GM18858 (cell line): ENCODE measurements around the gene ADGRF3.
"Not testable (repeated sequence)": the region's sequence is repeated elsewhere in the genome, so short reads cannot be mapped to it uniquely, and the experiment has no call there.

ENCODE experiments used
- ATAC-seq: cut with Tn5 transposase; IDR thresholded peaks from one replicate; pipeline ENCODE4 v1.9.1; 2021; ENCODE audit not compliant: unreplicated experiment

The ADGRF3 gene

DNA sequence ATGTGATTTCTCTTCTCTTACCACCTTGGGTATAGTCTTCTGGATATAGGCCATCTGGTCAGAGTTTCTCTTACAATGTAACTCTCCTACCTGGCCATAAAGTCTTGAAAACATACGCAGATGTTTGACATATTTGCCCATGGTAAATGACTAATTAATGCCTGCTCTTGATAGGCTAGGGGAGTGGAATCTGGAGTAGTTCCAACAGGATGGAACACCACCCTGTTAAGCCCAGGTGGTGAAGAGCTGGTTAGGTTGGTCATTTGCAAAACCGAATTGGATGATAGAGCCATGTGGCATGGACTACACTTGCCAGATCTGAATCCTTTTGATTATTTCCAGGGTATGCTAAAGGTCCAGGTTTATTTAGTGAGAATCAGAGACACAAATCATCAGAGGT, 65.4 kb downstream of the ADGRF3 start:
- no peak for ATAC-seq

DNA sequence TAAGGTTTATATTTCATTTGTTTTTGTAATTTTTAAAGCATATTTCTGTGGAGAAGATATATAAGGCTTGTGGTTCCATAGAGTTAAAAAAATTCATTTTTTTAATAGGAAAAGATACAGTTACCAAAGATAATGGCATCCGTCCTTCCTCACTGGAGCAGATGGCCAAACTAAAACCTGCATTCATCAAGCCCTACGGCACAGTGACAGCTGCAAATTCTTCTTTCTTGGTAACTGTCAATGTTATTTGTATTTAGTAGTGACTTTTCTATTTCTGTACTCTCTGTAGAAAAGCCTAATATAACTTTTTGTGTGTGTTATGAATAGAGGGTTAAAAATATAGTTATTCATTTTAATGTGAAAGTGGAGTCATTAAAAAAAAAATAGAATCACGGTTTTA, 66.7 kb downstream of the ADGRF3 start:
- no peak for ATAC-seq

DNA sequence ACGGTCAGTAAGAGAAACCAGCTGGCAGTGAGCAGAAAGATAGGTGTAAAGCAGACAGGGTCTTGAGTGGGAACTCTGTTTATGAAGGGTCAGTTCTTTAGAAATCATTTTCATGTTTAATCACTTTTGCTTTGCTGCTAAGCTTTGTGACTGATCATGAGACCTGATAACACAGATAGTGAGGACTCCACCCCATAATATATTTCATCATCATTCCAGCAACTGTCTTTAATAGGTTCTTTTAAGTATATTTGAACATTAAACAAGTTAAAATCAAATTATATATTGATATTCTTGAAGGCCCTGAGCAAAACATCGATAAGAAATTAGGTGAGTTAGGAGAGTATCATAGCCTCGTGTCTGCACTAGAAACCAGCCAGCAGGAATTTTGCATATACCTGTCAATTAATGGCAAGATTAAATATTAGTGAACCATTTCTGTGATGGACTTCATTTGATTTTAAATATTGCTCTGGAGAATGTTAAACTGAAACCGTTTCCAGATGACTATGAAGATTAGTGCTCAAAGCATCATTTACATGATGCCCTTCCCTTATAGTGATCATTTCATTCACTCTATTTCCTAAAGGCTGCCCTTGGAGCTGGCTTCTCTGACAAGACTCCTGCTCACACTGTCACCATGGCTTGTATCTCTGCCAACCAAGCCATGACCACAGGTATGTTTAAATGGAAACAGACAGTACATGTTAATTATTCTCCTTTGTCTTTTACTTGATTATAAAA, 69.9 kb downstream of the ADGRF3 start:
- no peak for ATAC-seq

DNA sequence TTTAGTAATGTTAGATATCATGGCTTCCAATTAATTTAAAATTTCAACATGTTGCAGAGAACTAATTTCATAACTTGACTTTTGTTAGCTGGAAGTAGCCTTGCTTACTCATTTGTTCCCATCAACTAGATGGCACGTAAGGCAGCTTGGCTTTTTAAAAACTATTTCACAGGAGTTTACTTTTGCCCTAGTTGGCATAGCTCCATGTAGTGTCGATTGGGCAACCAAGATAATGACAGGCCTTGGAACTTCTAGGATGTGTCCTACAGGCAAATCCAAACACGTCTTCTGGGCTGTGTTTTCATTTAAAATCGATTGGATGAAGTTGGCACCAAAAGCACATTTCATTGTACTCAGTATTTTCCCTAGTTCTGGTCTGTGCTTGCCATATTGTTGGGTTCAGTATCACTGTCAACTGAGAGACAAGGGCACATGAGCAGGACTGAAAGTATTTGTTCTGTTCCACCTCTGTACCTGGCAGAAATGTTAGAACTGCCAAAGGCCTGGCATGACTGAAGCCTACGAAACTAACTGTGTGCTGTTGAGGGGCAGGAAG, 72.5 kb downstream of the ADGRF3 start:
- no peak for ATAC-seq

DNA sequence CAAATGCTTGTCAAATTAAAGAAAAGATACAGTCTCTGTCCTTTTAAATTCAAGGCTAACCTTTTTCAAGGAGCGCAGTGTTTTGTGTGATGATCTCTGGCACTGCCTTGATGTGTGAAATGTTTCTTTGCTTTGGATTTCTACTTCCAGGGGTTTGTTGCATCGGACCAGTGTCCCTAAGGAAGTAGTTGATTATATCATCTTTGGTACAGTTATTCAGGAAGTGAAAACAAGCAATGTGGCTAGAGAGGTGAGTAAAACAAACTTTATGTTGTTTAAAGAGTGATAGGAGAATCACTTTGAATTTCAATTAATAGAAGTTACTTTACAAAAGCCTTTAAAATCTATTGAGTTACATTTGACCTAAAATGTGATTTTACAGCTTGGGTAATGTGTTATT, 73.1 kb downstream of the ADGRF3 start:
- no peak for ATAC-seq

DNA sequence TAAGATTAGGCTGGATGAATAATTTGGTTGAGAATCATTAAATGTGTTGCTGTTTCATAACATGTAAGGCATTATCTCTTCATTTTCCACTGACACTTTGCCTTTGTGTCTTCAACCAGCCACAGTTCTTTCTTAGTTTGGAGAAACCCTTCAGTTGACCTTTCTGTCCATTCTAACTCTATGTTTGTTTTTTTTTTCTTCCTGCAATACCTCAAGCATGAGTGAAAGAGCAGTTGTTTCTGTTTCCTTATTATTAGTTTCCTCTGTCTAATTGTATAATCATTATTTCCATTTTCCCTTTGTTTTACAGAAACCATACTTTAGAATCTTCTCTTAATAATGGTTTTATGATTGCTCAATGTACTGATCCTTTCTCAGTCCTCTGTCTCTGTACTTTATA, 76.2 kb downstream of the ADGRF3 start:
- no peak for ATAC-seq

DNA sequence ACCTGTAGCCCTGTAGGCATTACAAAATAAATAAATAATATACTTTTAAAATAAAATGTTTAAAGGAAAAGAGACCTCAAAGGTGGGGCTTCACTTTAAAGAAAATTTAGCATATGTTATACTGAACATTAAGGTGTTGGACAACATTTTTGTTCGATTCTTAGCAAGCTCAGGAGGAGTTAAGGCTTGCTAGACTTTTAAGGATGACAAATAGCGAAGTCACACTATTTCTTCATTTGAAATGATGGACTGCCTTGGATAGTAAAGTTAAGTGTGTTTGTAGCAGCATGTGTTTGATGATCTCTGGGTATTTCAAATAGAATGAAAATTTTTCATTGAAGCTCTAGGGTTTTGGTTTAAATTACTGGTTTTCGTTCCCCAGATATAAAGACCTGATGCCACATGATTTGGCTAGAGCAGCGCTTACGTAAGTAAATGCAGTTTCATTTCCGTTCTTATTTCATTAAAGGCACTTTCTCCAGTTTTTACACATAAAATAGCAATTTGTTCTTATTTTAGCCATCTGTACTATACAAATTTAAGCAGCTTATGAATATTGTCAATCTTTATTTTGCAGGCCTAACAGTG, 76.9 kb downstream of the ADGRF3 start:
- no peak for ATAC-seq

DNA sequence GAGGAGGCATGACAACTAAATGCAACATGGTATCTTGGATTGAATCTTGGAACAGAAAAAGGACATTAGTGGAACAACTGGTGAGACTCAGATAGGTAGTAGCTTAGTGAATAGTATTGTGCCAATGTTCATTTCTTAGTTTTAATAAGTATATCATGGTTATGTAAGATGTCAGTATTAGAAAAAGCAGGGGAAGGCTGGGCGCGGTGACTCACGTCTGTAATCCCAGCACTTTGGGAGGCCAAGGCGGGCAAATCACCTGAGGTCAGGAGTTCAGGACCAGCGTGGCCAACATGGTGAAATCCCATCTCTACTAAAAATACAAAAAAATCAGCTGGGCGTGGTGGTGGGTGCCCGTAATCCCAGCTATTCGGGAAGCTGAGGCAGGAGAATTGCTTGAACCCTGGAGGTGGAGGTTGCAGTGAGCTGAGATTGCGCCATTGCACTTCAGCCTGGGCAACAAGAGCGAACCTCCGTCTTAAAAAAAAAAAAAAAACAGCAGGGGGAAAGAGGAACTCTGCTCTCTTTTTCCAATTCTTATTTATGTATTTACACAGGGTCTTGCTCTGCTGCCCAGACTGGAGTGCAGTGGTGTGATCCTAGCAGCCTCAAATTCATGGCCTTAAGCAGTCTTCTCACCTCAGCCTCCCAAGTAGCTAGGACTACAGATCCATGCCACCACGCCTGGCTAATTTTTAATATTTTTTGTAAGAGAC, 77.8 kb downstream of the ADGRF3 start:
- ATAC-seq: not testable (repeated sequence)

DNA sequence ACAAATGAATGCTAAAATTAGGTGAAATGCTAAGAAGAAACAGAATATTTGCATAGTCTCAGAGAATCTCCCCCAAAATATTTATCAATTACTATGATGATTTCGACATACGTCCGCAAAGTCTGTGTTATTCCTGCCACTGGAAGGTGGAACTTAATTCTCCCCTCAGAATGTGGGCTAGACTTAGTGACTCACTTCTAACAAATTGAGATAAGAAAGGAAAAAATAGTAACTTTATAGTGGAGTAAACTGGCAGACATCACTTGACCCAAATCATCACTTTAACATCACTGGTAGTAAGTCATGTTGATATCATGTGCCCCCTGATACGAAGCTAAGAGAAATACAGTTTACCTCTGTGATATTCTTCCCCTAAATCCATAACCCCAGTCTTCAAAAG, 78.4 kb downstream of the ADGRF3 start:
- ATAC-seq: no peak

DNA sequence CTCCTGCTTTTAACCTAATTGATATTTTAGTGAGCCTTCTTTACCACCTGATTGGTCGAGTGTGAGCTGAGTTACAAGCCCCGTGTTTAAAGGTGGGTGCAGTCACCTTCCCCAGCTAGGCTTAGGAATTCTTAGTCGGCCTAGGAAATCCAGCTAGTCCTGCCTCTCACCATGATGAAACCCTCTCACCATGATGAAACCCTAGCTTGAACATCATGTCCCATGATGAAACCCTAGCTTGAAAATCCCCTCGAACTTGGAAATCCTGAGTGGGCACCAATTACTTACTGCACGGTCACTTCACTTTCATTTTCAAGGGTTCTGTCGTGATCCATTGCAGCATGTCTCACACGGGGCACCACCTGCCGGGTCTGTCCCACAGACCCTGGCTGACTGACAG, 87.8 kb downstream of the ADGRF3 start:
- ATAC-seq: not testable (repeated sequence)
